Uterus (tissue), 4 donors: ENCODE data around the gene AGPAT3. TPM values are rescaled to one million over a fixed set of nuclear protein-coding genes. Genes with fewer than 3 reads are reported as not detected.

Experiments used
- DNase-seq, 2 donors: peaks; one replicate each; pipeline ENCODE4 v3.0.0-alpha.2; 2019 to 2020
- H3K27ac ChIP-seq, 2 donors: fragments of 200-600 bp; sonication (generic); 1 replicate in 1 of 2; 2 replicates in 1 of 2; pipeline ENCODE4 v1.5.1; 2016 to 2018
- H3K27me3 ChIP-seq, 2 donors: fragments of 200-600 bp; sonication (generic); one replicate each; pipeline ENCODE4 v1.5.1; 2018 to 2019; ENCODE audit warnings: control low read depth in 1 of 2
- H3K36me3 ChIP-seq, 2 donors: fragments of 200-600 bp; sonication (generic); one replicate each; pipeline ENCODE4 v1.5.1; 2019; ENCODE audit warnings: control low read depth in 1 of 2
- H3K4me1 ChIP-seq, 2 donors: fragments of 200-600 bp; sonication (generic); one replicate each; pipeline ENCODE4 v1.5.1; 2018 to 2019; ENCODE audit warnings: control low read depth in 1 of 2
- H3K4me3 ChIP-seq, 2 donors: fragments of 200-600 bp; sonication (generic); 1 replicate in 1 of 2; 2 replicates in 1 of 2; pipeline ENCODE4 v1.5.1; 2018 to 2019; ENCODE audit warnings: mild to moderate bottlenecking in 1 of 2
- H3K9me3 ChIP-seq, 2 donors: fragments of 200-600 bp; sonication (generic); one replicate each; pipeline ENCODE4 v1.5.1; 2019; ENCODE audit warnings: control low read depth in 1 of 2
- CTCF ChIP-seq, 4 experiments: fragments of 200-600 bp in 2 of 4; fragments of 450-650 bp in 2 of 4; sonication (generic) in 2 of 4; IDR thresholded peaks; one replicate each; pipeline ENCODE4 v1.5.1; 2016 to 2019; ENCODE audit warnings: antibody characterized with exemption in 4 of 4, mild to moderate bottlenecking in 2 of 4, moderate library complexity in 1 of 4
- POLR2A ChIP-seq, 2 donors: fragments of 450-650 bp; IDR thresholded peaks; one replicate each; pipeline ENCODE4 v1.6.1; 2016; ENCODE audit warnings: antibody characterized with exemption in 2 of 2, mild to moderate bottlenecking in 1 of 2, moderate library complexity in 1 of 2
- intact Hi-C: fragments of 100-400 bp; cut with DNase I; formaldehyde crosslinking; loops from one replicate; pipeline ENCODE4 v1.15.1; 2023; ENCODE audit warnings: low total_unique reads
- total RNA-seq, 4 donors: library from RNA; depleted of rRNA in 3 of 4; stranded (reverse); fragments of >200 nt in 3 of 4; gene quantifications; one replicate each; pipeline versions ENCODE4 v1.1.0 to v1.2.4, GENCODE V29; 2014 to 2023
- donor health status: DM: yes; HTN: yes; CAD: no.

AGPAT3 gene
- total RNA-seq, 4 donors from 2014 or later = 6.8 to 43.4 (median 28.4) TPM

GRCh38 chr21:43829161-43829560, 35.9 kb upstream of the AGPAT3 start:
- DNase-seq = no peak
- H3K27ac ChIP-seq = no peak overlapping the region
- H3K9me3 ChIP-seq = no peaks in the 10 kb centered on the region
- no peaks in the 10 kb centered on the region for H3K4me1 ChIP-seq
- intact Hi-C loops = no loop called here
- TF ChIP-seq POLR2A (IDR thresholded peaks at IDR 0.05) (no peak), CTCF (IDR thresholded peaks at IDR 0.05) (no peak)
- no peaks in the 10 kb centered on the region for H3K36me3 ChIP-seq
- no peak overlapping the region for H3K4me3 ChIP-seq
- no peaks in the 10 kb centered on the region for H3K27me3 ChIP-seq

GRCh38 chr21:43829575-43830119, 35.4 kb upstream of the AGPAT3 start:
- Histone ChIP-seq H3K9me3 (no peaks in the 10 kb centered on the region), H3K27ac (no peak overlapping the region), H3K27me3 (no peaks in the 10 kb centered on the region), H3K4me3 (no peak overlapping the region), H3K4me1 (no peaks in the 10 kb centered on the region), H3K36me3 (no peaks in the 10 kb centered on the region)
- TF ChIP-seq CTCF (IDR thresholded peaks at IDR 0.05) = no peak
- no peak for TF ChIP-seq POLR2A (IDR thresholded peaks at IDR 0.05)
- intact Hi-C loops = no loop called here
- no peak for DNase-seq

- TF ChIP-seq POLR2A (IDR thresholded peaks at IDR 0.05) (no peak), CTCF (IDR thresholded peaks at IDR 0.05) (no peak)
- H3K4me3 ChIP-seq = no peak overlapping the region
- no peaks in the 10 kb centered on the region for H3K9me3 ChIP-seq
- no peaks in the 10 kb centered on the region for H3K36me3 ChIP-seq
- H3K27ac ChIP-seq = no peak overlapping the region
- H3K27me3 ChIP-seq = no peaks in the 10 kb centered on the region
- intact Hi-C loops = no loop called here
- no peak for DNase-seq
- H3K4me1 ChIP-seq = no peaks in the 10 kb centered on the region
These were observed 32.9 kb upstream of the AGPAT3 start for GRCh38 chr21:43832158-43832550.

GRCh38 chr21:43832648-43833047, 32.4 kb upstream of the AGPAT3 start:
- DNase-seq = no peak
- Histone ChIP-seq H3K27me3 (no peaks in the 10 kb centered on the region), H3K4me3 (no peak overlapping the region), H3K4me1 (no peaks in the 10 kb centered on the region), H3K27ac (no peak overlapping the region), H3K36me3 (no peaks in the 10 kb centered on the region), H3K9me3 (no peaks in the 10 kb centered on the region)
- TF ChIP-seq POLR2A (IDR thresholded peaks at IDR 0.05) (no peak), CTCF (IDR thresholded peaks at IDR 0.05) (no peak)
- intact Hi-C loops = no loop called here

- no peak overlapping the region for H3K4me3 ChIP-seq
- H3K27ac ChIP-seq = no peak overlapping the region
- TF ChIP-seq POLR2A (IDR thresholded peaks at IDR 0.05) (no peak), CTCF (IDR thresholded peaks at IDR 0.05) (no peak)
- no peak for DNase-seq
- intact Hi-C loops = no loop called here
- no peaks in the 10 kb centered on the region for H3K36me3 ChIP-seq
- H3K27me3 ChIP-seq = no peaks in the 10 kb centered on the region
- no peaks in the 10 kb centered on the region for H3K4me1 ChIP-seq
- no peaks in the 10 kb centered on the region for H3K9me3 ChIP-seq
These were observed 30.7 kb upstream of the AGPAT3 start for GRCh38 chr21:43834146-43834905.
